Hematopoietic multipotent progenitor cell treated with erythropoietin and hydrocortisone succinate and interleukin-3 and kit ligand, for 8 days (in vitro differentiated cells): Measurements from ENCODE around the gene LENEP.
A peak's percentile ranks its signal among the peaks of the same experiment; 100 is the strongest.

Experiments used
- DNase-seq: peaks from one replicate; pipeline ENCODE4 v3.0.0-alpha.2; 2015

Gene LENEP

DNA sequence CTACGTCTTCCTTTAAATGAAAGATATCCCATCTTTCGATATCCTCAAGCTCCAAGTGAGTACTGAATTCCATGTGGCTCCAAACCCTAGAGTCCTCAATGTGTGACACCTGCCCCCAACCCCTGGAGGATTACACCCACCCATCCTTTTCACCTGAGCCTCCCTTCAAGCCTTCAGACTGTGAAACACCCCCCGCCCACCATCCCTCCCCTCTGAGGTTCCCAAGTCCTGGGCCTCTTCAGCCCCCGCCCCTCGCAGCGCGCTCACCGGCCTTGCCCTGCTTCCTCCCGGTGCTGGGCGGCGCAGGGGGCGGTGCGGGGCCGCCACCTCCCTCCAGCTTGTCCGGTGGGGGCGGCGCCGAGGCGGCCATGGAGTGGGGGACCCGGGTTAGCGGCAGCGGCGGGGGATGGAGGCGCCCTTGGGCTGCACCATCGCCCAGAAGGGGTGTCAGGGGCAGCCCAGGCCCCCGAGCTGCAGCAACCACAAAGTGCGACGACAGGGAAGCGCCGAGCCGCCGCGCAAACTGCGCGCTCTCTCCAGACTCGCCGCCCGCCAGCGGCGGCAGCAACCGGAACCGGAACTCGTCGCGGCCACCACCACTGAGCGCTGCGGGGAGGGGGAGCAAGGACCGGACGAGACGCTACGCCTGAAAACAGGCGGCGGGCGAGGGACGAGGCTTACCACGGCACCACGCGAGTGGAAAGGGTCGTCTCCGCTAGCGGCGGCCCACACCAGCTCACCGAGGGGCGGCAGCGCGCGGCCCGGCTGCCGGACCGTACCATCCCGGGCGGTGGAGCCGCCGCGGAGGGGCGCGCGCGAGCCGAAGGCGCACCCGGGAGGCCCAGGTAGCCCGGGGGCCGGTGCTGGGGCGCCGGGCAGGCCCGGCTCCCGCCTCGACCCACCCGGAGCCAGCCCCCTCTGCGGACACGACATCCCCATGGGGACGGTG, 31.9 kb upstream of the LENEP start, which contains the start of gene PYGO2:
PYGO2 (minus strand) TSS at position 576 of the 949 bp plus-strand sequence; CDS start at position 370, 206 bp downstream.
- DNase-seq = peak; percentile 75

DNA sequence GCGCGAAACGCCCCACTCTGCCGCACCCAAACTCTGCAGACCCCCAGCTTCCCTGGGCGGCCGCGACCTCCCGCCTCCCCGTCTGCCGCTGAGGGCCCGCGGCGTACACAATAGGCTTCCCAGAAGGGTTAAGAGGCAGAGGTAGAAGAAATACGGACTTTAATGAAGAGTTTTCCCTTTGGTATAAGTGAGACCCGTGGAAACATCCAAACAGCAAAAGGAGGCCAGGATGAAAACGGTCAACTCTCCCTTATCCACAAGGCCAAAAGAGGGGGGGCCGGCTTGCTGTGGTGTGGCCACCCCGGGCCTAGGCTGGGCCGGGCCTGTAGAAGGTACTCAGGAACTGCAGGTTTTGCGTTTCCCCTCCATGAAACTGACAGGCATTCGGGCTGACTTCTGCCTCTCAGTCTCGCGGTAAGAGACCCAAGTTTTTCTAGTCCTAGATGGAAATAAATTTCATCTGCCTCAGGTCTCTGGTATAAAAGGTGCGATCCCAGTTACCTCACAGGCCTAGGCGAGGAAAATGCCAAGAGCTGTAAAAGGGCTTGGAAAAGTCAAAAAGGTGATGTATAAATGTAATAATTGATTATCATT, 31.1 kb upstream of the LENEP start:
- peak; percentile 56 for DNase-seq

DNA sequence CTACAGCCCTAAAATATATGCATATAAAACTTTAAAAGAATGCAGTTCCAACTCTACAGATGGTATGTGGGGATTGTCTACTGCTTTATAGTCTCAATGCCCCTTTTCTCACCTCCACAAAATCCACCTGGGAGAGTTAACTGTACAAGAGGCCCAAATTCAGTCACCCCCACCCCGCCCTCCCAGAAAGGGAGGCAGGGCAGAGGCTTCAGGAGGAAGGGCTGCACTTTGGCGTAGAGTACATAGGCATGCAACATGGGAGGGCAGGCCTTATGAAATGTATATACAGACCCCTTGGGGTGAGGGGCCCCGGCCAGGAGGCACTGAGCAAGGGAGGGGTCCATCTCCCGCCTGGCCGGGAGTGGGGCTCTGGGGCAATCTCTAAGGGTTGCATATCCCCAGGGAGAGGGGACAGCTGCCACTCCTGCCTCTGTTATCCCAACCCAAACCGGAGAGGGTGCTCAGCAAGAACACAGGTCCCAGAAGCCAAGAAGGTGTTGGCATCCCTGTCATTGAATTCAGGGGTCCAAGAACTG, 30.5 kb upstream of the LENEP start:
- DNase-seq = no peak

DNA sequence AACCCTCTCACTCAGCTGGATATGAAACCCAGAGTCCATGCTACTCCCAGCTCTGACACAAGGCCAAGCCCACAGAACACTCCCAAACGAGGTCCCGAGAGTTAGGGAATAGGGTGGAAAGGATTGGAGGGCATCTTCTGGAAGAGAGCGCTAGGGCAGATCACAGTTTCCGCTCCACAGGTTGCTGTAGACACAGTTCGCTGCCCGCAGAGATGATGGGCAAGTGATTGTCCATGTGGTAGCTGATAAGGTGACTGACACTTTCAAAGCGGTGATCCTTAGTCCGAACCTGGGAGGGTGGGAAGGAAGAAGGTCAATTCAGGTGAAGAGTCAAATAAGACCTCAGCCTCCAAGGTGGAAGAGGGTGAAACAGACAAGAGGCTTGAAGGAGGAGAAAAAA, 29.7 kb upstream of the LENEP start:
- DNase-seq = no peak

DNA sequence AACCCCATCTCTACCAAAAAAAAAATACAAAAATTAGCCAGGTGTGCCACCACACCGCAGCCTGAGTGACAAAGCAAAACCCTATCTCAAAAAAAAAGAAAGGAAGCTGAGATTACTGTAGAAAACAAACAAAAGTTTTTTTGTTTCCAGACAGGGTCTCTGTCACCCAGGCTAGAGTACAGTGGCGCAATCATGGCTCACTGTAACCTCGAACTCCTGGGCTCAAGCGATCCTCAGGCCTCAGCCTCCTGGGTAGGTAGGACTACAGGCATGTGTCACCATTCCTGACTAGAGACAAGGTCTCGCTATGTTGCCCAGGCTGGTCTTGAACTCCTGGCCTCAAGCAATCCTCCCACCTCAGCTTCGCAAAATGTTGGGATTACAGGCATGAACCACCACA, 29.0 kb upstream of the LENEP start:
- no peak for DNase-seq

DNA sequence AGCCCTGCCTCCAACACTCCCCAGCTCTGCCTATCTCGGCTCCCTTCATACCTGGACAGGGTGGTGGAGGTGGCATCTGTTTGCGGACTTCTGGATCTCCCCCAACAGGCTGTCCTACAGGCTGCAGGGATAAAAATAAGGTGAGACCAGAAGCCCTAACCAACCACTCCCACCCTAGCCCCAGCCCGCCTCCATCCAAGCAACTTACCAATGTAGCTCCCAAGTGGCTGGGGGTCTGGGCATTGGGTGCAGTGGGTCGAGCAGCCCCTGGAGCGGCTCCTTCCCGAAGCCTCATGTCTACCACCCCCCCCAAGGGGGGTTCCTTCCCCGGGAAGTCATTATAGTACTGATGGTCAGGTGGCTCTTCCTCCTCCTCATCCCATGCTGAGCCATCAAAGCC, 27.3 kb upstream of the LENEP start:
- DNase-seq = no peak

DNA sequence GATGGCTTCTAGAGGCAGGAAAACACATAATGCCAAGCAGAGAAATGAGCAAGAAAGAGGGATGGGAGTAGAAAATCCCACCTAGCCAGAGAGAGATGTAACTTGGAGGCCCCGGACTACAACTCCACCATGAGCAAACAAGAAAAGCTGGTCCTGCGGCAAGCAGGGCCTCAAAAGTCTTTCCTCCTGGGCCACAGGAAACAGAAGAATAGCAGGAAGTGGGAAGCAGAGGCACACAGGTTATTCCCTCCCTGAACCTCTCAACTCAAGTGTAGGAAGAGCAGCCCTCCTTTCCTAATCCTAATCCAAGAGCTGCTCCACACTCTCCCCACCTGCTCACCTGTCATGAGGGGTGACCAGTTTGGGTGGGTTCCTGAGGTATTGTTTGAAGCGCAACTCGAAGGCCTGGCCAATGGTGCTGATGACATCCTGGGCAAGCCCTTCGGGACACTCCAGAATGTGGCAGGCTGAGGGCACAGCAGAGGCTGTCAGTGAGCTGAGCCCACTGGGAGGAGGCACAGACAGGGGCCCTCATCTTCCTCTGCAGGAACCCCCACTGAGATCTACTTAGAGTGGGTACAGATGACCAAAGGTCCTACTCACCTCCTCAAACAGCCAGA, 25.9 kb upstream of the LENEP start:
- no peak for DNase-seq

DNA sequence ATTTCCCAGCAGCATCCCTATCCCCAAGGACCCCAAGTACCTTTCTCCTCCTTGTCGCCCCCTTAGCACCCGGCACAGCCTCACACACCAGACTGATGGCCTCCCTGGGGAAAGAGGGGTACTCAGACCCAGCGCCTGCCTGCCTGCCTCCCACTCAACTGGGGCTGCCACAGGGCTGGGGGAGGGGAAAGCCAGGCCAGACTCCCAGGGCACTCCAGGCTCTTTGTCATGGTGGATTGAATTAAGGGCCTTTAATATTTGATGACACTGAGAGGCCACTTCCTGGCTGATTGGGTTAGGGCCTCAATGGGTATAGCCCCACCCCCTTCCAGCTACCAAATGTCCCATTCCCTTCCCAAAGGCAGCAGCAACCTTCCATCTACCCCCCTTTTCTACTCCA, 24.7 kb upstream of the LENEP start:
- DNase-seq = no peak

DNA sequence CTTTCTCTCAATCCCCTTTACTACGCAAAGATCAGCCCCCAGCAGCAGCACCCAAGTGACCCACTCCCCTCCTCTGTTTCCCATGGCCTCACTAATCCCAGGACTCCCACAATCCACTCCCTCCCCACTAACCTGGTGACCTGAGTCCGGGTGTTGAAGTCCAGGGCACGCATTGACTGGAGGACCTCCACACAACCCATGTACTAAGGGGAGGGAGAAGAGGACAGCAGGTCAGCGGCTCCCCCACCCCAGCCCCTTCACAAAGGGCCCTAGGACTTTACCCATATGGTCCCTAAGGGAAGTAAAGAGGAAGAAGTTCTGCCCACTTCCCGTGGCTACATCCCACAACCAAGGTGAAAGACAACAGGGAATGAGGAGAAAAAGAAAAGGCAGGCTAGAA, 24.1 kb upstream of the LENEP start:
- DNase-seq = no peak

DNA sequence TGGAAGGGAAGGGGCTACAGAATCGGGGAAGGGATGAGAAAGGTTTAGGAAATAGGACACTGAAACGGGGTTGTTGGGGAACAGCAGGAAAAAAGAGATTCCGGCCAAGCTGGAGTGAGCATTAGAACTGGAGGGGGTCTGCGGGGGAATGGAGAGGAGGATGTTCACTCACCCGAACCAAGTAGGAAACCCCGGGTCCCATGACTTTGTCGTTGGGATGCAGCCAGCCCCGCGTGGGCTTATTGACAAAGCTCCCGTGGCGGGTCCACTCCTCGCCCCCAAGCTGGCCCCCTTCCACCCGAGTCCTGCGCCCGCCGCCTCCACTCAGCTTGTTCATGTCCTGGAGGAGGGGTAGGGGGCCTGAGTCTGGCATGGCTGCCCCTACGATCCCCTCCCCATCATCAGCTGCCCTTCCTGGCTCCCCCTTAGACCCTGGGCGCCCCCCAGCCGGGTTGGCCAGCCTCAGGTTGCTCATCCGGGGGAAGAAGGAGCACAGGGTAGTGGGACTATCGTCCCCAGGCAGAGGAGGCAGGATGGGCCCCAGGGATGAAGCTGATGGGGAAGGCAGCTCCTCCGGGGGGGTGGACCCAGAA, 23.4 kb upstream of the LENEP start:
- DNase-seq = no peak

DNA sequence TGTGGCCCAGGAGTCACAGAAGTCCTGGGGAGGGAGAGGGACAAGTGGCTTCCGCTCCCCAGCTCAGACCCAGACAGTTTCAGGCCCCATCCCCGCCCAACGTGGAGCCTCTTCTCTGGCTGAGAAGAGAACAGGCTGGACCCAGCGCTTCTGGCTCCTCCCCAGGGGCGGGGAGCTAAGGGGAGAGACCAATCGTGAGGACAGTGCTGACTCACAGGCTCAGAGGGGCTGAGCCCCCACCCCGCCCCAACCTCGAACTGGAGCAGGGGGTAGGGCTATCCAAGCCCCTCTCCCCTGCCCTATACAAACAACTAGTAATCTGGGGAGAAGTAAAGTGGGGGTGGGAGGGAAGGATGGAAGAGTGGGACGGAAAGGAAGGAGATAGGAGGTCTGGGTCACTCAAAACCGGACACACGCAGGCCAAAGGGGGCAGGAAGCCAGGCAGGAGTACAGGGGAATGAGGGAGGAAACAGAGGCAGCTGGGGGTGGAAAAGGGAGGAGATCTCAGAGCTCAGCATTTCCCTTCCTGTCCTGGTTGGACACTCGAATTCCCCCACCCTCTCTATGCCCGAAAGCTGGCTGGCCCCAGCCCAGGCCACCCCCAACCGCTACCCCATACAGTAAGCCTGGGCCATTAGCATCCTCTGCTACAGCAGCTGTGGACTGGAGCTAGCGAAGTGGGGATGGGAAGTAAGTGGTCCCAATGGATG, 22.6 kb upstream of the LENEP start, which contains the start of gene SHC1:
SHC1 (minus strand) TSS at position 117 of the 710 bp plus-strand sequence. CDS start 221 bp downstream, outside the sequence.
- DNase-seq = peak; percentile 93

DNA sequence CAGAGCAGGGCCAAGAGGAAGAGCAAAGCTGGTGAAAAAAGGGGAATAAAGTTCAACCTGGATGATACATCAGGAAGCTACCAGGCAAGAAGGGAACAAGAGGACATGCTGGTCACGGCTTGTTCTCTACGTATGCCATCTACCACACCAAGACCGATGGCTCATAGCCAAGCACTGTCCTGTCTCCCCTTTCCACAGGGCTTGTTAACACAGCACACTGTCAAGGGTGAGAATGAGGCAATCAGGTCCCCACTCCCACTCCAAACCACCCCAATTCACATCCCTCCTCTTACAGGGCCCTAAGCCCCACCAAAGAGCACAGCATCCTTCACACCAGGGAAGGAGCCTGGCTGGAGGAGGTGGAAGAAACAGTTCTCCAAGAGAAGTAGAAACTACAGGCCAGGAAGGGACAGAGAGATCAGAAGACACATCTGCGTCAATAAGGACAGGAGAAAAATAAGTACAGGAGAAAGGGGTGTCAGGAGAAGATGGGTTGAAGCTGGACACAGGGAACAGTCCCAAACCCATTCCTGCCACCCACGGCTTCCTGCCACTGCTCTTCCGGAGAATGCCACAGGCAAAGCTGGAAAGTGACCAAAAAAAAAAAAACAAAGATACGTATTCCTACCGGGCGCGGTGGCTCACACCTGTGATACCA, 21.9 kb upstream of the LENEP start:
- no peak for DNase-seq

DNA sequence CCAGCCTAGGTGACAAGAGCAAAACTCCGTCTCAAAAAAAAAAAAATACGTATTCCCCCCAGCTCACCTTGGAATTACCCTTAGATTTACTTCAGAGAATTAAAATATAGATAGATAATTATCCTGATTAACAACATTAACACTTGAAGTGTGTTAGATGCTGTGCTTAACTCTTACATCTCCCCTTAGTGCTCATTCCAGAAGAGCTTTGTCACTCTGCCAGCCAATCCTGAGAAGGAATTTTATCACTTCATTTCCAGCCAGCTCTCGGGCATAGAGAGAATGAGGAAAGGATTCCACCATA, 21.2 kb upstream of the LENEP start:
- no peak for DNase-seq

DNA sequence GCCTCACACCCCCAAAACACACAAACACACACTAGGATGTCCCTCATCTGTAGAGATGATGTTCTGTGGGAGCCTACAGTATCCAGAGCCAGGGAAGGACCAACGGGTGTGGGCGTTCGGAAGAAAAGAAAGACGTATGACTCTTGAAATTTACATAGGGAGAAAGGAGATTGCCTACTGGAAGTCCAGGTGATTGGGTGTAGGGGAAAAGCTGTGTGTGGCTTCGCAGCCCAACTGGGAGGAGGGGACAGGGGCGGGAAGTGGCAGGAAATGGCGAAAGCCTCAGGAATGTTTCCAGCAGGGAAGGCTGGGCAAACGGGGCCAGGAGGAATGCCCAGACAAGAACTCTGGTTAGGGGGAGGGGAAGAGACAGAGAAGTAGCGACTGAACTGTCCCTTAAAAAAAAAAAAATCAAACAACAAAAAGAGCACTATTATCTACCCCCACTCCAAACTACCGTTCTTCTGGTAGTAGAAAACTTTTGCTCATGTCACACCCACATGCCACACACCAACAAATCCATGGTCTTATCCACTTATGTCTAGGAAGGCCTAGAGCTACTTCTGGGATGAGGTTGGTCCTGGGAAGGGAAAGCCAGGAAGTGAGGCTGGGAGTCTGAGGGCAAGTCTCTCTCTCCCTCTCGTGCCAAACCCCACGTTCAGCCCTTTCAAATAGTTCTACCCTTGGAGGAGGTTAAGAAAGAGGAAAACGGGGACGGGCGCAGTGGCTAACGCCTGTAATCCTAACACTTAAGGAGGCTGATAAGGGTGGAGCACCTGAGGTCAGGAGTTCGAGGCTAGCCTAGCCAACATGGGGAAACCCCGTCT, 20.7 kb upstream of the LENEP start:
- DNase-seq = peak; percentile 43

DNA sequence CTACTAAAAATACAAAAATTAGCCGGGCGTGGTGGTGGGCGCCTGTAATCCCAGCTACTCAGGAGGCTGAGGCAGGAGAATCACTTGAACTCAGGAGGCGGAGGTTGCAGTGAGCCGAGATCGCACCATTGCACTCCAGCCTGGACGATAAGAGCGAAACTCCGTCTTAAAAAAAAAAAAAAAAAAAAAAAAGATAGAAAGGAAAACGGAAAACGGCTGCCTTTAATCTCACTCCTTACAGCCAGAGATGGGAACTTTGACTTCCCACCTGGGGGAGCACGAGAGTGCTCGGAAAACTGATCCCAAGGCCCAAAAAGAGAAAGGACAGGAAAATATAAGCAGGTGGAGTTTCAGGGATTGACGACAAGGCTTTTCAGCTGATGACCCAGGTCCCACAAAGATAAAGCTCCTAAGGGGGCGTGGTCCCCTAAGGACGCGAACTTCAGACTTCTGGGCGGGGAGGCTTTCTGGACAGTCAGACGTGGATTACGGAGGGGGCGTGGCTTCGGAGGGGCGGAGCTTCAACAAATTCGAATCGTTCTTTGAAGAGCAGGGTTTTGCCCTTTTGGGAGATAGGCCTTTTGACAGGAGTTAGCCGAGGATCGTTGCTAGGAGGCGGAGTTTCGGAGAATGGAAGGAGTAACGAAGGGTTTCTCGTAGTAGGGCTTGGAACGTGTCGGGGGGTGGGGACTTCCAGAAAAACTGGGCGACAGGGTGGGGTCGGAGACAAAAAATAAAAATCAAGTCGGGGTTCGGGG, 19.9 kb upstream of the LENEP start:
- peak; percentile 99 for DNase-seq

DNA sequence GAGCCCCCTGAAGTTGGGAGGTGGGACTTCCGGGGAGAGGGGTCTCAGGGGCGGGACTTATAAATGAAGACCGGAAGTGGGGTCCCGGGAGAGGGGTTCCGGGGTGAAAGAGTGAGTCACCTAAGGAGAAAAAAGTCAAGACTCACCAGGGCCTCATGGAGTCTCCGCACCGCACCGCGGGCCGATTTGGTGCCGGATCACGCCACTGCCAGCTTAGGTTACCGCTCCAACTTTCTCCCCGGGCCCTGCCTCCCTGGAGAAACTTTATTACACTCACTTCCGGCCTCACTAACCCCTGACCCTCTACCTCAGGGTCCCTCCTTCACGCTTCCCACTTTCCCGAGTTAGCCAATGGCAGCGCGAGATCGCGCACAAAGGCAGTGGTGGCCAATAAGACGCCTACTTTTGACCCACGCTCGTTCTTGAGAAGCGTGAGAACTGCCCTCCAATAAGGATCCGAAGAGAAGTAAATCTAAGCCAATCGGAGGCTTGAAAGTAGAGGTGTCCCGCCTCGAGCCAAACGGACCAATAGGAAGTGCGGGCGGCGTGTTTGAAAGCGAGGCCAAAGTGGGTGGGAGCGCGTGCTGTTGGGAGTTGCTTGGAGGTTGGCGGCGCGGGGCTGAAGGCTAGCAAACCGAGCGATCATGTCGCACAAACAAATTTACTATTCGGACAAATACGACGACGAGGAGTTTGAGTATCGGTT, 19.1 kb upstream of the LENEP start, which contains the start of gene CKS1B:
CKS1B (plus strand) TSS at position 580 of the 706 bp plus-strand sequence; CDS start at position 645, 65 bp downstream.
- peak; percentile 100 for DNase-seq

DNA sequence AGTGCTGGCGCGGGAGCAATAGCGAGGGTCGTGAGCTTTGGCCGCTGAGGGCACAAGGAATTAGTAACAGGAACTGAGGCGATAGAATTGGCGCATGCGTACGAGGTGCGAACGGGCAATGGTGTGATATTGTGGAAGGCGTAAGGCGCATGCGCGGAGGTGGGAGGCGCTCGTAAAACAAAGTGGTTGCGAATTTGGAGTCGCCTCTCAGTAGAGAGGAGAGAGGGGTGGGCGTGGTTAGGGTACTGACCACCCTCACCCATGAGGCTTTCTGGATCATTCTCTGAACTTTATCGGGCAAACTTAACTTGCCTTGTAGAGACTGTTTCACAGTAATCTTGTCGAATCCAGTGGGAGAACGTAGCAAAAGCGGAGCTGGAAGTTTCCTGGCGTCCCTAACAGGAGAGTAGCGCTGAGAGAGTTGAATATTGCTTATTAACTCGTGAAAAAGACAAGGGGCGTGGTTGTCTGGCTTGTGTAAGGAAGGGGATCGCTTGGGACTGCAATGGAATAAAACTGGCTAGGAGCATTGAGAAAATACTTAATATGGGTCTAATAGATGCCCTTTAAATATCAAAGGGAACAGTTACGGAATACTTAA, 18.5 kb upstream of the LENEP start:
- peak; percentile 99 for DNase-seq

DNA sequence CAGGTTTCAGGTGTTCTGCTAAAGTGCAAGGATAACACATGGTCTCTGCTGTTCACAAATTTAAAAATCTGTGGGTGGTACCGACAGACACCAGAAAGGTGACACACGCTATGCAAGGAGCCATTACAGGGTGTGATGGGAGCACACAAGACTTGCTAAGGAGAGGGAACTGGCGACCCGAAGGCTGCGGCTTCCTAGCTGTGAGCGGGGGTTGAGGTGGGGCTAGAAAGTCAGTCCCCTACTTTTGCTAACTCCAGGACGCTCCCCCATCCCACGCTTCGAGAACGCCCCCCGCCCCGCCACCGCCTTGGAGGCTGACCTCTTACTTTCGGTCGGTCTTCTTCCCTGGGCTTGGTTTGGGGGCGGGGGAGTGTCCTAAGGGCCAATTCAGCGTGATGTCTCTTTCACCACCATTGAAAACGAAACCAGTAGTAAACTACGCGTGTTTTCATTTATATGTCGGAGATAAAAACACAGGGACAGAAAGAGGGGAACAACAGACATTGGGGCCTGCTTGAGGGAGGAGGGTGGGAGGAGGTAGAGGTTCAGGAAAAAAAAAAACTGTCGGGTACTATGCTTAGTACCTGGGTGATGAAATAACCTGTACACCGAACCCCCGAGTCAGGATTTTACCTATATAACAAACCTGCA, 17.9 kb upstream of the LENEP start:
- DNase-seq = peak; percentile 52
